ENCODE results near the gene CERS1.

DNA sequence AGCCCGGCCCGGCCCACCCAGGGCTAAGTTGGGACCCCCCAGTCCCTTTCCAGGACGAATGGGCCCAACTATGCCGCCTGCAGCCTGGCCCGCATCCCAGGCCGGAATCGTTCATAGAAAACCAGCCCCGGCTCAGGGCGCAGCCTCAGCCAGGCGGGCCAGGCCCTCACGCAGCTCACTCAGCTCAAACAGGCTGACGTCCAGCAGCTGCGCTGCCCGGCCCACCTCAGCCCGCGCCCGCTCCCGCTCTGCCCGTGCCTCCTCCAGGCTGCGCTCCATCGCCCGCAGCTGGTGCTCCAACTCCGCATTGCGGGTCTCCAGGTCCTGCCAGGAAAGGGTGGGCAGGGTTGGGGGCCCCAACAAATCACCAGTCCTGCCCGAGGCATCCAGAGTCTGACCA lies 33.4 kb upstream of the CERS1 start:
- TF ChIP-seq, protein P1, sequence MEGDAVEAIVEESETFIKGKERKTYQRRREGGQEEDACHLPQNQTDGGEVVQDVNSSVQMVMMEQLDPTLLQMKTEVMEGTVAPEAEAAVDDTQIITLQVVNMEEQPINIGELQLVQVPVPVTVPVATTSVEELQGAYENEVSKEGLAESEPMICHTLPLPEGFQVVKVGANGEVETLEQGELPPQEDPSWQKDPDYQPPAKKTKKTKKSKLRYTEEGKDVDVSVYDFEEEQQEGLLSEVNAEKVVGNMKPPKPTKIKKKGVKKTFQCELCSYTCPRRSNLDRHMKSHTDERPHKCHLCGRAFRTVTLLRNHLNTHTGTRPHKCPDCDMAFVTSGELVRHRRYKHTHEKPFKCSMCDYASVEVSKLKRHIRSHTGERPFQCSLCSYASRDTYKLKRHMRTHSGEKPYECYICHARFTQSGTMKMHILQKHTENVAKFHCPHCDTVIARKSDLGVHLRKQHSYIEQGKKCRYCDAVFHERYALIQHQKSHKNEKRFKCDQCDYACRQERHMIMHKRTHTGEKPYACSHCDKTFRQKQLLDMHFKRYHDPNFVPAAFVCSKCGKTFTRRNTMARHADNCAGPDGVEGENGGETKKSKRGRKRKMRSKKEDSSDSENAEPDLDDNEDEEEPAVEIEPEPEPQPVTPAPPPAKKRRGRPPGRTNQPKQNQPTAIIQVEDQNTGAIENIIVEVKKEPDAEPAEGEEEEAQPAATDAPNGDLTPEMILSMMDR (IDR thresholded peaks at IDR 0.05), result no peak
- TF ChIP-seq POLR2A (IDR thresholded peaks at IDR 0.05), result no peak
